K562 (cell line): ENCODE data around the gene SLC25A20. TPM values are rescaled to one million over a fixed set of nuclear protein-coding genes. Genes with fewer than 3 reads are reported as not detected.

Experiments used
- ATAC-seq: fragments of 200-7000 bp; cut with Tn5 transposase; 3 replicates; pipeline ENCODE4 v1.9.1; 2020; ENCODE audit warnings: moderate library complexity
- BruUV-seq: library from RNA; stranded (reverse); fragments of 400-500 nt; replicated peaks from 2 replicates; lab custom pipeline; 2021; lab: Mats Ljungman, UMichigan
- CTCF ChIA-PET: fragments of 300-600 bp; formaldehyde crosslinking; extraction: SDS; loops from one replicate; lab custom pipeline; 2021; ENCODE audit warnings: low intra/inter-chr PET ratio; lab: Yijun Ruan, JAX
- POLR2A ChIA-PET: fragments of 300-600, 350-650 bp; sonication (Branson Sonifier 250); formaldehyde crosslinking; extraction: SDS; loops from one replicate; lab custom pipeline; 2021; ENCODE audit warnings: antibody characterized with exemption, inconsistent platforms; lab: Yijun Ruan, JAX
- DNase-seq, 4 experiments: peaks; one replicate each; pipeline versions ENCODE4 v3.0.0 to v3.0.0-alpha.2; 2011 to 2018; ENCODE audit warnings: low spot score in 3 of 4, mixed read lengths in 3 of 4; ENCODE audit errors: extremely low read depth in 1 of 4
- FAIRE-seq: peaks from 2 replicates; lab custom pipeline; 2011; peaks lifted over from hg19 to GRCh38; lab: Jason Lieb, UNC
- H2AFZ ChIP-seq: 2 replicates; pipeline ENCODE4 v1.6.0; 2011; ENCODE audit warnings: low read depth, low read length, control low read depth, inconsistent platforms
- H3K27ac ChIP-seq: fragments of 200-600 bp; 3 replicates; pipeline ENCODE4 v1.8.0; 2011; ENCODE audit warnings: low read depth, mild to moderate bottlenecking, control low read depth, inconsistent platforms, low read length, moderate library complexity, mixed read lengths; ENCODE audit errors: extremely low read depth
- H3K27me3 ChIP-seq, 2 experiments: fragments of 300-600 bp in 1 of 2; 2 replicates in 1 of 2; 3 replicates in 1 of 2; pipeline versions ENCODE4 v1.6.0 to v1.8.0; 2011; ENCODE audit warnings: inconsistent platforms in 2 of 2, low read length in 2 of 2, mild to moderate bottlenecking in 1 of 2, mixed read lengths in 1 of 2, moderate library complexity in 1 of 2; ENCODE audit not compliant: control insufficient read depth in 2 of 2, insufficient read depth in 2 of 2
- H3K36me3 ChIP-seq: fragments of 300-600 bp; 3 replicates; pipeline ENCODE4 v1.8.0; 2011; ENCODE audit warnings: mild to moderate bottlenecking, low read length, inconsistent platforms; ENCODE audit not compliant: control insufficient read depth, insufficient read depth
- H3K4me1 ChIP-seq, 2 experiments: fragments of 200-600 bp in 1 of 2; replicated peaks in 1 of 2; 2 replicates in 1 of 2; 3 replicates in 1 of 2; pipeline versions ENCODE4 v1.5.1 to v1.8.0; 2011; ENCODE audit warnings: inconsistent platforms in 2 of 2, low read length in 2 of 2, mild to moderate bottlenecking in 1 of 2, mixed read lengths in 1 of 2, moderate library complexity in 1 of 2; ENCODE audit not compliant: control insufficient read depth in 2 of 2, insufficient read depth in 2 of 2
- H3K4me2 ChIP-seq: 2 replicates; pipeline ENCODE4 v1.6.1; 2011; ENCODE audit warnings: low read length, control low read depth, inconsistent platforms, mixed read lengths; ENCODE audit not compliant: insufficient read depth
- H3K4me3 ChIP-seq: fragments of 200-600 bp; sonication (generic), shearing (Covaris generic); 2 replicates; pipeline ENCODE4 v1.5.1; 2016; ENCODE audit warnings: control low read depth, inconsistent platforms
- H3K79me2 ChIP-seq: fragments of 200-600 bp; 3 replicates; pipeline ENCODE4 v1.8.0; 2011; ENCODE audit warnings: low read length, inconsistent platforms; ENCODE audit not compliant: control insufficient read depth, insufficient read depth
- H3K9ac ChIP-seq, 2 experiments: 2 replicates each; pipeline versions ENCODE4 v1.6.0 to v1.6.1; 2011; ENCODE audit warnings: low read depth in 2 of 2, low read length in 2 of 2, control low read depth in 1 of 2, inconsistent platforms in 1 of 2, mild to moderate bottlenecking in 1 of 2, mixed read lengths in 1 of 2; ENCODE audit not compliant: insufficient read depth in 1 of 2
- H3K9me1 ChIP-seq: one replicate; pipeline ENCODE4 v1.6.0; 2011; ENCODE audit warnings: inconsistent platforms, mild to moderate bottlenecking, low read length, moderate library complexity; ENCODE audit not compliant: control insufficient read depth, insufficient read depth
- H3K9me3 ChIP-seq: replicated peaks from 2 replicates; pipeline ENCODE4 v1.5.1; 2011; ENCODE audit warnings: low read depth, low read length, inconsistent platforms; ENCODE audit not compliant: control insufficient read depth, insufficient read depth
- H4K20me1 ChIP-seq: replicated peaks from 2 replicates; pipeline ENCODE4 v1.6.1; 2011; ENCODE audit warnings: low read length, inconsistent platforms, mixed read lengths; ENCODE audit not compliant: control insufficient read depth, insufficient read depth
- CUX1 ChIP-seq: fragments of 200-800 bp; sonication (Bioruptor generic); IDR thresholded peaks from 2 replicates; pipeline ENCODE4 v1.6.1; 2016; ENCODE audit warnings: missing genetic modification characterization, missing compliant biosample characterization
- WGBS: fragments of 100-300 bp; shearing (Covaris generic); methylation state at CpG from one replicate; pipeline ENCODE4 v1.1.6; 2016; ENCODE audit warnings: low coverage, mixed read lengths; ENCODE audit not compliant: insufficient coverage; ENCODE audit errors: missing lambda C conversion rate; 5-methylcytosine and 5-hydroxymethylcytosine counted together
- in situ Hi-C: fragments of 300-500 bp; cut with MboI; formaldehyde crosslinking; loops from 4 replicates; pipeline ENCODE4 v1.15.0; 2018; ENCODE audit warnings: inconsistent platforms, mixed read lengths
- intact Hi-C: fragments of 100-400 bp; cut with micrococcal nuclease; formaldehyde crosslinking; loops from 2 replicates; pipeline ENCODE4 v1.14.2; 2022
- polyA plus RNA-seq, 8 experiments: library from polyadenylated mRNA; depleted of rRNA in 4 of 8; stranded (reverse) in 5 of 8; unstranded in 3 of 8; fragments of >200 nt; fragmentation: Nextera tagmentation in 2 of 8; fragmentation: Illumina TruSeq in 1 of 8; extraction: Ambion mirVana in 2 of 8; extraction: Trizol in 1 of 8; gene quantifications; 2 replicates each; pipeline versions ENCODE4 v1.2.1 to v1.2.3, GENCODE V29; 2011 to 2014; ENCODE audit warnings: inconsistent platforms in 1 of 8, missing spikeins in 1 of 8
- total RNA-seq, 7 experiments: library from RNA; depleted of rRNA in 6 of 7; stranded (reverse); fragments of >200 nt in 6 of 7; fragmentation: Illumina TruSeq in 2 of 7; extraction: Trizol in 2 of 7; gene quantifications; 2 replicates each; pipeline versions ENCODE4 v1.2.1 to v1.2.3, GENCODE V29; 2011 to 2021; ENCODE audit warnings: low replicate concordance in 1 of 7

The SLC25A20 gene
- total and polyA plus RNA-seq, 9 of the 15 experiments (the other 6 are each of a cell fraction or from before 2014, with no cell fraction given), result 14.3 to 48.1 (median 21.6) TPM

GRCh38 chr3:48881006-48881405 is 17.7 kb downstream of the SLC25A20 start:
- Histone ChIP-seq H3K9me3 (no peaks in the 10 kb centered on the region), H3K9ac (no peak overlapping the region), H3K4me2 (no peak overlapping the region), H2AFZ (no peak overlapping the region), H3K79me2 (no peaks in the 10 kb centered on the region), H3K4me3 (no peak overlapping the region), H3K27me3 (no peaks in the 10 kb centered on the region), H3K36me3 (peaks cover 3% of the 10 kb centered on the region; the same call in 1 of the 3 replicates), H3K27ac (no peak overlapping the region), H3K4me1 (no peaks in the 10 kb centered on the region), H3K9me1 (no peaks in the 10 kb centered on the region), H4K20me1 (no peaks in the 10 kb centered on the region)
- DNase-seq, result no peak
- no peak for TF ChIP-seq CUX1 (CRISPR knock-in tag)
- BruUV-seq, result no TSS peak
- ChIA-PET CTCF (no interaction called here), POLR2A (no interaction called here)
- WGBS, result 70% methylated on average over 3 of the region's 3 CpGs
- intact Hi-C loops, result no loop called here
- no peak for ATAC-seq
- in situ Hi-C loops, result no loop called here
- no peak for FAIRE-seq
